MM.1S (cell line): Measurements from ENCODE around the gene ODC1.
A peak's percentile ranks its signal among the peaks of the same experiment; 100 is the strongest.

Experiments used
- DNase-seq: peaks from one replicate; pipeline ENCODE4 v3.0.0-alpha.2; 2015
- H2AFZ ChIP-seq: fragments of 300-600 bp; sonication (generic); 2 replicates; pipeline ENCODE4 v1.6.0; 2016; ENCODE audit warnings: antibody characterized with exemption, low read length
- H3F3A ChIP-seq: fragments of 300-600 bp; sonication (generic); 2 replicates; pipeline ENCODE4 v1.6.1; 2016; ENCODE audit warnings: mild to moderate bottlenecking, antibody characterized with exemption, low read length, moderate library complexity, mixed read lengths; ENCODE audit not compliant: insufficient read depth
- H3K27ac ChIP-seq: fragments of 300-600 bp; sonication (generic); 2 replicates; pipeline ENCODE4 v1.5.1; 2016; ENCODE audit warnings: mild to moderate bottlenecking, low read length
- H3K27me3 ChIP-seq: fragments of 300-600 bp; sonication (generic); replicated peaks from 2 replicates; pipeline ENCODE4 v1.6.0; 2016; ENCODE audit warnings: low read length; ENCODE audit not compliant: insufficient read depth
- H3K36me3 ChIP-seq: fragments of 300-600 bp; sonication (generic); replicated peaks from 2 replicates; pipeline ENCODE4 v1.6.1; 2016; ENCODE audit warnings: mild to moderate bottlenecking, low read length, mixed read lengths; ENCODE audit not compliant: insufficient read depth
- H3K4me1 ChIP-seq: fragments of 300-600 bp; sonication (generic); 2 replicates; pipeline ENCODE4 v1.6.1; 2016; ENCODE audit warnings: low read length, mixed read lengths
- H3K4me2 ChIP-seq: fragments of 300-600 bp; sonication (generic); 2 replicates; pipeline ENCODE4 v1.6.0; 2016; ENCODE audit warnings: low read depth, low read length
- H3K4me3 ChIP-seq: fragments of 300-600 bp; sonication (generic); 2 replicates; pipeline ENCODE4 v1.5.1; 2016; ENCODE audit warnings: low read length, mixed read lengths
- H3K79me2 ChIP-seq: fragments of 300-600 bp; sonication (generic); 2 replicates; pipeline ENCODE4 v1.6.1; 2016; ENCODE audit warnings: mixed run types, low read length, mixed read lengths
- H3K9ac ChIP-seq: fragments of 300-600 bp; sonication (generic); 2 replicates; pipeline ENCODE4 v1.6.1; 2016; ENCODE audit warnings: low read length, mixed read lengths
- H3K9me2 ChIP-seq: fragments of 300-600 bp; sonication (generic); replicated peaks from 2 replicates; pipeline ENCODE4 v1.6.1; 2016; ENCODE audit warnings: mild to moderate bottlenecking, low read length, mixed read lengths; ENCODE audit not compliant: insufficient read depth
- H3K9me3 ChIP-seq: fragments of 300-600 bp; sonication (generic); replicated peaks from 2 replicates; pipeline ENCODE4 v1.6.1; 2016; ENCODE audit warnings: mild to moderate bottlenecking, low read length, mixed read lengths; ENCODE audit not compliant: insufficient read depth
- H4K20me1 ChIP-seq: fragments of 300-600 bp; sonication (generic); 2 replicates; pipeline ENCODE4 v1.6.1; 2016; ENCODE audit warnings: mild to moderate bottlenecking, low read length, moderate library complexity, mixed read lengths; ENCODE audit not compliant: insufficient read depth
- EZH2 ChIP-seq: fragments of 300-600 bp; sonication (generic); optimal IDR thresholded peaks from 2 replicates; pipeline ENCODE3; 2017; ENCODE audit warnings: low read depth, mild to moderate bottlenecking, antibody characterized with exemption, low read length, mixed read lengths
- EZH2phosphoT487 ChIP-seq: fragments of 300-600 bp; sonication (generic); IDR thresholded peaks from 2 replicates; pipeline ENCODE4 v1.6.1; 2018; ENCODE audit warnings: antibody characterized with exemption, low read length
- TF ChIP-seq, protein P1 (sequence below): fragments of 300-600 bp; sonication (generic); IDR thresholded peaks from 2 replicates; pipeline ENCODE4 v1.5.1; 2016; ENCODE audit warnings: antibody characterized with exemption, low read length, mixed read lengths

ODC1 gene

DNA sequence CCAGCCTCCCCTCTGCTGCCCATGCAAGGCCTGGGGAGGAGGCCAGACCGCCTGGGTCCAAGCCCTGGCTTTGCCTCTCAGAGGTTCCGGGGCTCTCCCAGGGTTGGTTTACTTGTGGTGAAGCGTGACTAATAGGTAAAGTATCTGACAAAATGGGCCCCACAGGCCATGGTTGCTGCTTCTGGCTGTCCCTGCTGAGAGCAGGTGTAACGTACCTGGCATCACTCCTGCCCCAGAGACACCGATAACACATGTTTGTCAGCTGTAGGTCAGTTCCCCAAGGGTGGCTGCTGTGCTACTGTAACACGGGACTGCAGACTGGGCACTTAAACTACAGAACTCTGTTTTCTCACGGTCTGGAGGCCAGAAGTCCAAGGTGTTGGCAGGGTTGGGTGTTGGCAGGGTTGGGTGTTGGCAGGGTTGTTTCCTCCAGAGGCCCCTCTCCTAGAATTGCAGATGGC lies 34.1 kb downstream of the ODC1 start:
- no peaks in the 10 kb centered on the region for H3K36me3 ChIP-seq
- no peaks in the 10 kb centered on the region for H3K9me3 ChIP-seq
- no peaks in the 10 kb centered on the region for H3K27me3 ChIP-seq
- no peak overlapping the region for H3K27ac ChIP-seq
- no peak for DNase-seq
- H3K4me2 ChIP-seq = no peak overlapping the region
- H3K79me2 ChIP-seq = peaks cover 46% of the 10 kb centered on the region
- H3K9ac ChIP-seq = no peak overlapping the region
- H3K4me1 ChIP-seq = peaks cover 19% of the 10 kb centered on the region
- H3K9me2 ChIP-seq = no peaks in the 10 kb centered on the region
- H4K20me1 ChIP-seq = no peaks in the 10 kb centered on the region
- H3K4me3 ChIP-seq = no peak overlapping the region
- H2AFZ ChIP-seq = no peak overlapping the region
- TF ChIP-seq EZH2phosphoT487 (no peak), EZH2 (no peak)
- TF ChIP-seq, protein P1, sequence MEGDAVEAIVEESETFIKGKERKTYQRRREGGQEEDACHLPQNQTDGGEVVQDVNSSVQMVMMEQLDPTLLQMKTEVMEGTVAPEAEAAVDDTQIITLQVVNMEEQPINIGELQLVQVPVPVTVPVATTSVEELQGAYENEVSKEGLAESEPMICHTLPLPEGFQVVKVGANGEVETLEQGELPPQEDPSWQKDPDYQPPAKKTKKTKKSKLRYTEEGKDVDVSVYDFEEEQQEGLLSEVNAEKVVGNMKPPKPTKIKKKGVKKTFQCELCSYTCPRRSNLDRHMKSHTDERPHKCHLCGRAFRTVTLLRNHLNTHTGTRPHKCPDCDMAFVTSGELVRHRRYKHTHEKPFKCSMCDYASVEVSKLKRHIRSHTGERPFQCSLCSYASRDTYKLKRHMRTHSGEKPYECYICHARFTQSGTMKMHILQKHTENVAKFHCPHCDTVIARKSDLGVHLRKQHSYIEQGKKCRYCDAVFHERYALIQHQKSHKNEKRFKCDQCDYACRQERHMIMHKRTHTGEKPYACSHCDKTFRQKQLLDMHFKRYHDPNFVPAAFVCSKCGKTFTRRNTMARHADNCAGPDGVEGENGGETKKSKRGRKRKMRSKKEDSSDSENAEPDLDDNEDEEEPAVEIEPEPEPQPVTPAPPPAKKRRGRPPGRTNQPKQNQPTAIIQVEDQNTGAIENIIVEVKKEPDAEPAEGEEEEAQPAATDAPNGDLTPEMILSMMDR = no peak
- H3F3A ChIP-seq = peaks cover 9% of the 10 kb centered on the region

DNA sequence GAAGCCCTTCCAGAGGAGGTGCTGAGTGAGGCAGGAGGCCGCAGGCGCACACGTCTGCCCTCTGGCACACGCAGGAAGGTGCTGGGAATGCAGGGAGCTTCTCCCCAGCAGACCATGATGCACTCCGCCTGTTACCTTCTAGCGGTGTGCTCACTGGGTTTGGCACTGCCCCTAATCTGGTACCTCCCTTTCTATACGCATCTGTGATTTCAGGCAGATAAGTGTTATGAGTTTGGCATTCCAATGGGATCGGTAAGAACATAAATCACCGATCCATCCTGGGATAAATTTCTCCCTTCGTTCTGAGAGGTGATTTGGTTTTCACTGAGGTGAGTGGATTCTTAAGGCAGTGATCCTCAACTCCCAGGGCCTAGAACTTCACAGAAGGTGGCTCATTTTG lies 34.6 kb downstream of the ODC1 start:
- Histone ChIP-seq H3K4me3 (no peak overlapping the region), H3K9me2 (no peaks in the 10 kb centered on the region), H3F3A (peaks cover 14% of the 10 kb centered on the region), H3K4me1 (peaks cover 24% of the 10 kb centered on the region), H3K27ac (no peak overlapping the region), H3K4me2 (no peak overlapping the region), H3K36me3 (no peaks in the 10 kb centered on the region), H3K9me3 (no peaks in the 10 kb centered on the region), H3K27me3 (no peaks in the 10 kb centered on the region), H4K20me1 (no peaks in the 10 kb centered on the region), H3K79me2 (peaks cover 46% of the 10 kb centered on the region), H2AFZ (no peak overlapping the region), H3K9ac (no peak overlapping the region)
- no peak for DNase-seq
- no peak for TF ChIP-seq EZH2phosphoT487
- TF ChIP-seq, protein P1 = no peak

DNA sequence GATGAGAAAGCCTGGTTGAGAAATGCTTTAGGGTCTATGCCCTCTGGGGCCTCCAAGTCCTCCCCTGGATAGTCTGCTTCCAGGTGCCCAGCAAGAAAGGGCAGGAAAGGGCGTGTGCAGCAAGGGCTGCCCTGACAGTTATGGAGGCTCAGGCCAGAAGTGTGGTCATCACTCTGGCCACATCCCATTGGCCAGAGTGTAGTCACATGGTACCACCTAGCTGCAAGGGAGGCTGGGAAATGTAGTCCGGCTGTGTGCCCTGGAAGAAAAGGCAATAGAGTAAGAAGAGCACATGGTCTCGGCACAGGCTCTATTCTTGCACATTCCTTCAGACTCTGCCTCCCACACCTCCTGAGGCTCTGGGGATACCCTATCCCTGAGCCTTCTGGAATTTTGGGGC lies 35.7 kb downstream of the ODC1 start:
- no peak overlapping the region for H3K27ac ChIP-seq
- peak; percentile 49 for DNase-seq
- peaks cover 25% of the 10 kb centered on the region for H3F3A ChIP-seq
- no peaks in the 10 kb centered on the region for H3K9me3 ChIP-seq
- H3K36me3 ChIP-seq = no peaks in the 10 kb centered on the region
- no peaks in the 10 kb centered on the region for H4K20me1 ChIP-seq
- no peak overlapping the region for H3K9ac ChIP-seq
- H3K27me3 ChIP-seq = no peaks in the 10 kb centered on the region
- H3K4me1 ChIP-seq = peaks cover 35% of the 10 kb centered on the region
- H3K4me2 ChIP-seq = no peak overlapping the region
- no peak overlapping the region for H3K4me3 ChIP-seq
- no peak for TF ChIP-seq EZH2
- TF ChIP-seq EZH2phosphoT487 = no peak
- TF ChIP-seq, protein P1 = no peak
- H3K79me2 ChIP-seq = peaks cover 46% of the 10 kb centered on the region
- H2AFZ ChIP-seq = no peak overlapping the region
- no peaks in the 10 kb centered on the region for H3K9me2 ChIP-seq
